ENCODE results near the gene MRE11.

The MRE11 gene

GRCh38 chr11:94472916-94473799, 20.5 kb downstream of the MRE11 start:
- no peak for TF ChIP-seq CTCF (IDR thresholded peaks at IDR 0.05; ENCODE audit: low read depth, low read length)
- DNase-seq = no peak
- Histone ChIP-seq H3K4me3 (ENCODE audit: low read depth, low read length) (no peak overlapping the region), H3K9me3 (ENCODE audit: severe bottlenecking) (no peaks in the 10 kb centered on the region), H3K27me3 (ENCODE audit: insufficient read depth, low read depth, severe bottlenecking) (no peaks in the 10 kb centered on the region), H3K27ac (no peak overlapping the region), H3K36me3 (peaks cover 21% of the 10 kb centered on the region)

GRCh38 chr11:94469416-94469815, 24.2 kb downstream of the MRE11 start:
- DNase-seq = no peak
- H3K9me3 ChIP-seq (ENCODE audit: severe bottlenecking) = no peaks in the 10 kb centered on the region
- no peak overlapping the region for H3K4me3 ChIP-seq (ENCODE audit: low read depth, low read length)
- peaks cover 25% of the 10 kb centered on the region for H3K36me3 ChIP-seq
- H3K27me3 ChIP-seq (ENCODE audit: insufficient read depth, low read depth, severe bottlenecking) = no peaks in the 10 kb centered on the region
- H3K27ac ChIP-seq = no peak overlapping the region
- no peak for TF ChIP-seq CTCF (IDR thresholded peaks at IDR 0.05; ENCODE audit: low read depth, low read length)

GRCh38 chr11:94459576-94459975, 34.1 kb downstream of the MRE11 start:
- no peak for TF ChIP-seq CTCF (IDR thresholded peaks at IDR 0.05; ENCODE audit: low read depth, low read length)
- Histone ChIP-seq H3K27me3 (ENCODE audit: insufficient read depth, low read depth, severe bottlenecking) (no peaks in the 10 kb centered on the region), H3K9me3 (ENCODE audit: severe bottlenecking) (no peaks in the 10 kb centered on the region), H3K4me3 (ENCODE audit: low read depth, low read length) (no peak overlapping the region), H3K36me3 (peaks cover 40% of the 10 kb centered on the region), H3K27ac (no peak overlapping the region)
- DNase-seq = no peak

GRCh38 chr11:94457118-94458029, 36.3 kb downstream of the MRE11 start:
- H3K27me3 ChIP-seq (ENCODE audit: insufficient read depth, low read depth, severe bottlenecking) = no peaks in the 10 kb centered on the region
- no peak for TF ChIP-seq CTCF (IDR thresholded peaks at IDR 0.05; ENCODE audit: low read depth, low read length)
- no peaks in the 10 kb centered on the region for H3K9me3 ChIP-seq (ENCODE audit: severe bottlenecking)
- no peak overlapping the region for H3K4me3 ChIP-seq (ENCODE audit: low read depth, low read length)
- H3K36me3 ChIP-seq = peaks cover 34% of the 10 kb centered on the region
- no peak for DNase-seq
- no peak overlapping the region for H3K27ac ChIP-seq

GRCh38 chr11:94455861-94456260, 37.8 kb downstream of the MRE11 start:
- H3K9me3 ChIP-seq (ENCODE audit: severe bottlenecking) = no peaks in the 10 kb centered on the region
- DNase-seq = no peak
- no peak overlapping the region for H3K27ac ChIP-seq
- peaks cover 26% of the 10 kb centered on the region for H3K36me3 ChIP-seq
- H3K27me3 ChIP-seq (ENCODE audit: insufficient read depth, low read depth, severe bottlenecking) = no peaks in the 10 kb centered on the region
- no peak for TF ChIP-seq CTCF (IDR thresholded peaks at IDR 0.05; ENCODE audit: low read depth, low read length)
- no peak overlapping the region for H3K4me3 ChIP-seq (ENCODE audit: low read depth, low read length)
